ENCODE results near the gene CNN2.

Gene CNN2

DNA sequence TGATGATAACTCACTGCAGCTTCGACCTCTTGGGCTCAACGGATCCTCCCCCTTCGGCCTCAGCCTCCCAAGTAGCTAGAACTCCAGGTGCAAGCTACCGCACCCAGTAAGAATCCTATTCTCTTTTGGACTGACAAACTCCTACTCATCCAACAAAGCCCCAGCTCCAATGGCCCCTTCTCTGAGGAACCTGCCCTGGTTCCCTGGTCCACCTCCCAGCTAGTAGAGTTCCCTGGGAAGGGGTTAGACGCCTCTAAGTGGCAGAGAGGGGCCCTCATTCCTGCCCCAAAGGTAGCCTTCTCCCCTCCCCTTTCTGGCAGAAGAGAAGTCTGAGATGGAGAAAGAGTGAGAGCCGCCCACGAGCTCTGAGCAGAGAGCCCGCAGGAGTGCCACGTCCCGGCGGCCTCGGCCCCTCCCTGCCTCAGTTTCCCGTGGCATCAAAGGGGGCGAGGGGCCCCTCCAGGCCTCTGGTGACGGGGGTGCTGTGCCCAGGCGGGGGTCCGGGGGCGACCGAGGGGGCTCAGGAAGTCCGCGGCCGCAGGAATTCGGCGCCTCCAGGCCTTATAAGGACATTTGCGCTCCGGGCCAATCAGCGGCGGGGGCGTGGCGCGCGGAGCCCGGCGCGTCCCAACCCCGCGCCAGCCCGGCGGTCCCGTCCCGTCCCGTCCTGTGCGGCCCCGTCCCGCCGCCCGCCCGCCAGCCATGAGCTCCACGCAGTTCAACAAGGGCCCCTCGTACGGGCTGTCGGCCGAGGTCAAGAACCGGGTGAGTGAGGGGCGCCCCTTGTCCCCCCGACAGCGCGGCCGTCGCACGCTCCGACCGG is at the start of gene CNN2:
CNN2 (plus strand) TSS at position 649 of the 823 bp plus-strand sequence; CDS start at position 703, 54 bp downstream.
- in situ Hi-C loops (cut with MboI; ENCODE audit: low sequenced_read_pairs), result no loop called here

- in situ Hi-C loops (cut with MboI; ENCODE audit: low sequenced_read_pairs), result loop anchor here (25.0 kb wide), 1 partner anchor 115 kb away; the partner anchor contains the start of genes CFD and ELANE
Observed at GRCh38 chr19:977058-977464, 49.3 kb upstream of the CNN2 start.

GRCh38 chr19:979318-979741 is 47.1 kb upstream of the CNN2 start:
- in situ Hi-C loops (cut with MboI; ENCODE audit: low sequenced_read_pairs), result loop anchor here (25.0 kb wide), 1 partner anchor 117 kb away; the partner anchor contains the start of genes CFD and ELANE

- in situ Hi-C loops (cut with MboI; ENCODE audit: low sequenced_read_pairs), result loop anchor here (10.0 to 25.0 kb wide), 2 partner anchors 56 to 118 kb away; partner anchors contain the start of genes ARID3A, CFD and ELANE
Observed at GRCh38 chr19:980133-980998, 46.0 kb upstream of the CNN2 start.

- in situ Hi-C loops (cut with MboI; ENCODE audit: low sequenced_read_pairs), result loop anchor here (10.0 to 25.0 kb wide), 2 partner anchors 58 to 120 kb away; partner anchors contain the start of genes ARID3A, CFD and ELANE
Observed at GRCh38 chr19:982567-983170, 43.7 kb upstream of the CNN2 start.

DNA sequence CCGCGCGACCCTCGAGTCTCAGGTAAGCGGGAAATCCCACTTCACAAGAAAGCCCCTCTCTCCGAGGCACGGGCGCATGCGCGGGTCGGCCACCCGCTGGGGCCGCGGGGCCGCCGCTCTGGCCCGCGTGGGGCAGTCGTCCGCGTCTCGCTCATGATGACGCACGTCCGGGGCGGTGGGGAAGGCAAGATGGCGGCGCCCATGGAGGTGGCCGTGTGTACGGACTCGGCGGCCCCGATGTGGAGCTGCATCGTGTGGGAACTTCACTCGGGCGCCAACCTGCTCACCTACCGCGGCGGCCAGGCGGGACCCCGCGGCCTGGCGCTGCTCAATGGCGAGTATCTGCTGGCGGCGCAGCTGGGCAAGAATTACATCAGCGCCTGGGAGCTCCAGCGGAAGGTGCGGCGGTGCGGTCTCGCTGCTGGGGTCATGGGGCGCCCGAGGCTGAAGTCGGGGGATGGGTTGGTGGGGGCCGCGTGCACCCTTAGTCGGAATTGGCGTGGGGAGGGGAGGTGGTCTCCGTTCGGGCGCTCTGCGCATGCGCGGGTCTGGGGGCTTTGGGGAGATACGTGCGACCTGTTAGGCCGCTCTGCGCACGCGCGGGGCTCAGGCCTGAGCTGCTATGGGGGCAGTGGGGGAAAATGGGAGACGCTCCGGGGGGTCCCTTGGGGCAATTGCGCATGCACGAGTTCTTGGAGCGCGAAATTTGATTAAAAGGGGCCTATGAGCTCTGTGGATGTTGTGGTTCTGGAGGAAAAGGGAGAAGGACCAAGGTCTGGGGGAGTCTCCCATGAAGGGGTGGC is 42.0 kb upstream of the CNN2 start, which contains the start of gene WDR18:
WDR18 (plus strand) TSS at position 181 of the 803 bp plus-strand sequence; CDS start at position 190, 9 bp downstream.
- in situ Hi-C loops (cut with MboI; ENCODE audit: low sequenced_read_pairs), result loop anchor here (10.0 to 25.0 kb wide), 2 partner anchors 60 to 122 kb away; partner anchors contain the start of genes ARID3A, CFD and ELANE

DNA sequence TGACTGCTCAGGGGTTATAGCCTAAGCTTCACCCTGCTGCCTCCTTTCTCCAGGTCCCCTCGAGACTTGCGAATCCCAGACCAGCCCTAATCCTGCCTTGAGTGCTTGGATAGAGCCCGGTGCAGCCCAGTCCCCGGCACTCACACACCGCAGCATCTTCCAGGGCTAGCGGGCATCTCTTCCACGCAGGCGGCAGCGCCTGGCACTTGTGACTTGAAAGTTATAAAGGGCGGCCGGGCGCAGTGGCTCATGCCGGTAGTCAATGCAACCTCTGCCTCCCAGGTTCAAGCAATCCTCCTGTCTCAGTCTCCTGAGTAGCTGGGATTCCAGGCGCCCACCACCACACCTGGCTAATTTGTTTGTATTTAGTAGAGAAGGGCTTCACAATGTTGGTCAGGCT is 40.3 kb upstream of the CNN2 start:
- in situ Hi-C loops (cut with MboI; ENCODE audit: low sequenced_read_pairs), result loop anchor here (10.0 to 25.0 kb wide), 2 partner anchors 61 to 124 kb away; partner anchors contain the start of genes ARID3A, CFD and ELANE

GRCh38 chr19:988081-988480 is 38.3 kb upstream of the CNN2 start:
- in situ Hi-C loops (cut with MboI; ENCODE audit: low sequenced_read_pairs), result loop anchor here (10.0 to 25.0 kb wide), 2 partner anchors 63 to 126 kb away; partner anchors contain the start of genes ARID3A, CFD and ELANE

DNA sequence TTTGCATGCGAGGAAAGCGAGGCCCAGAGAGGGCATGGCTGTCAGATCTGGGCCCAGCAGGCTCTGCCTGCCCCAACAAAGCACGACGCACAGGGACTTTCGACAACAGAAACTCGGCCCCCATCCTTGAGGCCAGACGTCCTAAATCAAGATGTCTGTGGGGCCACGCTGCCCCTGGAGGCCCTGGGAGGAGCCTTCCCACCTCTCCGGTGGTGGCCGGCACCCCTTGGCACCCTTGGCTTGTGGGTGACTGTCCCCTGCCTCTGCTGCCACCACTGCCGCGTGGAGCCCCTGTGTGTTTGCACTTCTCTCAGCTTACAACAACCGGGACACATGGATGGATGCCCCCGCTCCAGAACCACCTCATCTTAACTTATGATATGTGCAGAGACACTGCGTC is 37.9 kb upstream of the CNN2 start:
- in situ Hi-C loops (cut with MboI; ENCODE audit: low sequenced_read_pairs), result loop anchor here (10.0 to 25.0 kb wide), 2 partner anchors 64 to 126 kb away; partner anchors contain the start of genes ARID3A, CFD and ELANE

- in situ Hi-C loops (cut with MboI; ENCODE audit: low sequenced_read_pairs), result loop anchor here (10.0 to 25.0 kb wide), 2 partner anchors 65 to 127 kb away; partner anchors contain the start of genes ARID3A, CFD and ELANE
Observed at GRCh38 chr19:989381-990081, 36.9 kb upstream of the CNN2 start.

- in situ Hi-C loops (cut with MboI; ENCODE audit: low sequenced_read_pairs), result loop anchor here (25.0 kb wide), 1 partner anchor 128 kb away; the partner anchor contains the start of genes CFD and ELANE
Observed at GRCh38 chr19:990119-990571, 36.3 kb upstream of the CNN2 start.

DNA sequence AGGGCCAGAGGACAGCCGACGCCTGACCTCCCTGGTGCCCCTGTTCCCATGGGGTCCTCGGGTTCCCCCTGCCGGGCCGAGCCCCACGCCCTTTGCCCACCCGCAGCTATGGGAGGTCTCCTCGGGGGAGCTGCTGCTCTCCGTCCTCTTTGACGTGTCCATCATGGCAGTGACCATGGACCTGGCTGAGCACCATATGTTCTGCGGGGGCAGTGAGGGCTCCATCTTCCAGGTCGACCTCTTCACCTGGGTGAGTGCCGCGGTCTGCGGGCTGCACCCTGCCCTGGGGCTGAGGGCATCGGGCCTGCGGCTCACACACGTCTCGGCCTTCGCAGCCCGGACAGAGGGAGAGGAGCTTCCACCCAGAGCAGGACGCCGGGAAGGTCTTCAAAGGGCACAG is 35.7 kb upstream of the CNN2 start:
- in situ Hi-C loops (cut with MboI; ENCODE audit: low sequenced_read_pairs), result loop anchor here (25.0 kb wide), 1 partner anchor 128 kb away; the partner anchor contains the start of genes CFD and ELANE

DNA sequence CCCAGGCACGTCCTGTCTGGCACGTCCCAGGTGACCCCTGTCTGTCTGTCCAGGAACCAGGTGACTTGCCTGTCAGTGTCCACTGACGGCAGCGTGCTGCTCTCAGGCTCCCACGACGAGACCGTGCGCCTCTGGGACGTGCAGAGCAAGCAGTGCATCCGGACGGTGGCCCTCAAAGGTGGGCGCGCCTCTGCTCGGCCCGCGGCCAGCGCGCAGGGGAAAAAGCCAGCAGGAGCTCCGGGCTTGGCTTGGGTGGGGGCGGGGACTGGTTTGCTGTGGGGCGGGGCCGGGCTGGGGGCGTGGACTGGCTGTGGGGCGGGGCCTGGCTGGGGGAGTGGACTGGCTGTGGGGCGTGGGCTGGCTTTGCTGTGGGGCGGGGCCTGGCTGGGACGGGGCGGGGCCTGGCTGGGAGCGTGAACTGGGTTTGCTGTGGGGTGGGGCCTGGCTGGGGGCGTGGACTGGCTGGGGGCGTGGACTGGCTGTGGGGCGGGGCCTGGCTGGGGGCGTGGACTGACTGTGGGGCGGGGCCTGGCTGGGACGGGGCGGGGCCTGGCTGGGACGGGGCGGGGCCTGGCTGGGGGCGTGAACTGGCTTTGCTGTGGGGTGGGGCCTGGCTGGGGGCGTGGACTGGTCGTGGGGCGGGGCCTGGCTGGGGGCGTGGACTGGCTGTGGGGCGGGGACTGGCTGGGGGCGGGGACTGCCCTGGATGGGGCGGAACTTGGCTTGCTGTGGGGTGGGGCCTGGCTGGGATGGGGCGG is 35.1 kb upstream of the CNN2 start:
- in situ Hi-C loops (cut with MboI; ENCODE audit: low sequenced_read_pairs), result loop anchor here (25.0 kb wide), 1 partner anchor 129 kb away; the partner anchor contains the start of genes CFD and ELANE

GRCh38 chr19:991932-992669 is 34.3 kb upstream of the CNN2 start:
- in situ Hi-C loops (cut with MboI; ENCODE audit: low sequenced_read_pairs), result loop anchor here (25.0 kb wide), 1 partner anchor 130 kb away; the partner anchor contains the start of genes CFD and ELANE

DNA sequence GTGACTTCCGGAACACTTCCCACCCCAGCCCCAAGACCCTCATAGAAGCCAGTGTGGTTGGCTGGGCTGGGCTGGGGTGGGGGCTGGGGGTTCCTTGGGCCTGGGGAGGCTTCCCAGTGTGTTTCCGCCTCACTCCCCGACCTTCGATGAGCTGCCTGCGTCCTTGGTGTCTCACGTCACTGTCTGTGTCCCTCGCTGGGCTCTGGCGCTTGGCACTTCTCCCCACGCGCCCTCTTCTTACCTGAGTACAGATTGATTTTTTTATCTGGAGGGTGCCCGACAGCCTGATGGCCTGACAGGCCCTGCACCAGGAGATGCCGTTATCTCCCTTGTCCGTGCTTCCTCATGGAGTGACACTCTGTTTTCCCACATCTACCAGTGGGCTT is 33.7 kb upstream of the CNN2 start:
- in situ Hi-C loops (cut with MboI; ENCODE audit: low sequenced_read_pairs), result loop anchor here (25.0 kb wide), 1 partner anchor 130 kb away; the partner anchor contains the start of genes CFD and ELANE

GRCh38 chr19:993361-993830 is 33.0 kb upstream of the CNN2 start:
- in situ Hi-C loops (cut with MboI; ENCODE audit: low sequenced_read_pairs), result loop anchor here (25.0 kb wide), 1 partner anchor 131 kb away; the partner anchor contains the start of genes CFD and ELANE
